ENCODE measurements around the gene ADARB2. TPM values are rescaled to one million over a fixed set of nuclear protein-coding genes. Genes with fewer than 3 reads are reported as not detected.

Gene ADARB2
- total and polyA plus RNA-seq, 10 of the 15 experiments (the other 5 are each of a cell fraction or from before 2014, with no cell fraction given), result 0.02 to 4.1 (median 0.76) TPM

DNA sequence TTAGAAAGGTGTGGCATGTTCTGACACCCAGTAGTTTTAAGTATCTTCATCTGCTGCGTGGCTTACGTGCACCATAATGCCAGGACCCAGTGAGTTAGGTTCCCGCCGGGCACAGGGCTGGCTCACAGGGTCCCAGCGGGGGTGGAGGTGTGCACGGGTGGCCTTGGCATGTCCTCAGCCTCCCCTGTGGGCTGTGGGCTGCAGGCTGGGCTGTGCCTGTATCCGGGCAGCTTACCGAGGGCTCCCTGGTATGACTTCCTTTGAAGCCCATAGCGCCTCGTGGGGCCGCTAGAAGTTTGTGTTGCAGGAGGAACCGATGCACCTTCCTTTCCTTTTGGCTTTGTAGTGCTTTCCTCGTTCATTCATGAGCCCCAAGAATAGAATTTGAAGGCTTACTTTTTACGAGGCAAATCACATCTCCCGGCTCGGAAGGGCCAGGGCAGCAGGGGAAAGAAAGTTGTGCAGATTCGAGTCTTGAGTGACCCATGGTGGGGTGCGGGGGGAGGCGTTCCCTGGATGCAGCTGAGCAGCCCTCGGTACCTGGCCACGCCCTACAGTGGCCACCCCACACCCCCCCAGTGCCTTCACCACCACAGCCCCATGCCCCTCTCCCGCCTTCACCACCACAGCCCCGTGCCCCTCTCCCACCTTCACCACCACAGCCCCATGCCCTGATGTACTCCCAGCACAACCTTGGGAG is 568.0 kb downstream of the ADARB2 start (continued):
- TF ChIP-seq HDGF (IDR thresholded peaks at IDR 0.05), result no peak
- no peak for TF ChIP-seq BCL11A (IDR thresholded peaks at IDR 0.05; ENCODE audit: low read depth, low read length)

DNA sequence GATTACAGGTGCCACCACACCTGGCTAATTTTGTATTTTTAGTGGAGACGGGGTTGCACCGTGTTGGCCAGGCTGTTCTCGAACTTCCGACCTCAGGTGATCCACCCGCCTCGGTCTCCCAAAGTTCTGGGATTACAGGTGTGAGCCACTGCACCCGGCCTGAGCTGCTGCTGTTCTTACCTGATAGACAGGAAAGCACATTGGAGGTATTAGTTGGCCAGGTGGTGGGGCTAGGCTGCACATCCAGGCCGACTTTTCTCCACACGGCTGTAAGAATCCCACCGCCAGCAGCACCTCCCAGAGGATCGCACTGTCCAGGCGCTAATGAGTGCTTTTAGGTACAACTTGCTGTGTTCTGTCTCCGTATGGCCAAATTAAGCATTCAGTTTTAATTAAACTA is 568.6 kb downstream of the ADARB2 start:
- BruUV-seq (replicated peaks), result no TSS peak
- Histone ChIP-seq H4K20me1 (ENCODE audit: control insufficient read depth, insufficient read depth) (no peaks in the 10 kb centered on the region), H3K36me3 (ENCODE audit: control insufficient read depth in 2 of 2, insufficient read depth in 2 of 2, low read length in 1 of 2) (no peaks in the 10 kb centered on the region), H3K4me2 (ENCODE audit: control insufficient read depth, insufficient read depth) (no peak overlapping the region), H3K4me1 (ENCODE audit: control insufficient read depth, insufficient read depth, low read length) (no peaks in the 10 kb centered on the region), H3K9me3 (replicated peaks; ENCODE audit: control insufficient read depth, insufficient read depth, low read length) (no peaks in the 10 kb centered on the region), H3K4me3 (no peak overlapping the region), H3K79me2 (ENCODE audit: control insufficient read depth, insufficient read depth, low read length) (no peaks in the 10 kb centered on the region), H2AFZ (ENCODE audit: control insufficient read depth, low read depth, low read length) (no peak overlapping the region), H3K27ac (ENCODE audit: control insufficient read depth, insufficient read depth) (no peak overlapping the region), H3K27me3 (replicated peaks in 1 of 2; ENCODE audit: control insufficient read depth in 2 of 2, insufficient read depth in 2 of 2, low read length in 1 of 2) (peaks cover 0 to 2% of the 10 kb centered on the region in 2 experiments; a peak in 2 of 4 replicates), H3K9ac (ENCODE audit: control insufficient read depth, insufficient read depth, low read length) (no peak overlapping the region)
- in situ Hi-C loops (cut with MboI) (no loop called here), intact Hi-C loops (cut with micrococcal nuclease; ENCODE audit: unreplicated experiment) (no loop called here)
- FAIRE-seq (no peak), DNase-seq (ENCODE audit: low read depth, low spot score) (no peak), ATAC-seq (no peak)
- POLR2A ChIA-PET, result no interaction called here
- TF ChIP-seq ZNF217 (IDR thresholded peaks at IDR 0.05) (no peak), ZBED1 (IDR thresholded peaks at IDR 0.05; ENCODE audit: borderline replicate concordance) (no peak), E2F8 (IDR thresholded peaks at IDR 0.05; ENCODE audit: low read depth, partially characterized antibody) (no peak), RAD51 (IDR thresholded peaks at IDR 0.05) (no peak), EED (IDR thresholded peaks at IDR 0.05; ENCODE audit: low read depth) (no peak), SPI1 (IDR thresholded peaks at IDR 0.05; ENCODE audit: borderline replicate concordance, insufficient read depth, low read depth, low read length) (no peak)
- RAD21 ChIA-PET (ENCODE audit: unreplicated experiment), result no interaction called here
- SMC1A ChIA-PET (ENCODE audit: uncharacterized antibody, unreplicated experiment), result interaction anchor here (1.0 kb wide), 1 partner anchor 13 kb away, joined by 4 read pairs; no protein-coding TSS in a partner anchor
- 57% methylated on average over 13 of the region's 13 CpGs for WGBS (ENCODE audit: insufficient coverage, insufficient replicate concordance, low lambda C conversion rate, missing lambda C conversion rate)
- CTCF ChIA-PET, result no interaction called here

Data from GM12878 (cell line).